ENCODE data around the gene PHLDB1.
"Not testable (repeated sequence)": the region's sequence is repeated elsewhere in the genome, so short reads cannot be mapped to it uniquely, and the experiment has no call there.

PHLDB1 gene

DNA sequence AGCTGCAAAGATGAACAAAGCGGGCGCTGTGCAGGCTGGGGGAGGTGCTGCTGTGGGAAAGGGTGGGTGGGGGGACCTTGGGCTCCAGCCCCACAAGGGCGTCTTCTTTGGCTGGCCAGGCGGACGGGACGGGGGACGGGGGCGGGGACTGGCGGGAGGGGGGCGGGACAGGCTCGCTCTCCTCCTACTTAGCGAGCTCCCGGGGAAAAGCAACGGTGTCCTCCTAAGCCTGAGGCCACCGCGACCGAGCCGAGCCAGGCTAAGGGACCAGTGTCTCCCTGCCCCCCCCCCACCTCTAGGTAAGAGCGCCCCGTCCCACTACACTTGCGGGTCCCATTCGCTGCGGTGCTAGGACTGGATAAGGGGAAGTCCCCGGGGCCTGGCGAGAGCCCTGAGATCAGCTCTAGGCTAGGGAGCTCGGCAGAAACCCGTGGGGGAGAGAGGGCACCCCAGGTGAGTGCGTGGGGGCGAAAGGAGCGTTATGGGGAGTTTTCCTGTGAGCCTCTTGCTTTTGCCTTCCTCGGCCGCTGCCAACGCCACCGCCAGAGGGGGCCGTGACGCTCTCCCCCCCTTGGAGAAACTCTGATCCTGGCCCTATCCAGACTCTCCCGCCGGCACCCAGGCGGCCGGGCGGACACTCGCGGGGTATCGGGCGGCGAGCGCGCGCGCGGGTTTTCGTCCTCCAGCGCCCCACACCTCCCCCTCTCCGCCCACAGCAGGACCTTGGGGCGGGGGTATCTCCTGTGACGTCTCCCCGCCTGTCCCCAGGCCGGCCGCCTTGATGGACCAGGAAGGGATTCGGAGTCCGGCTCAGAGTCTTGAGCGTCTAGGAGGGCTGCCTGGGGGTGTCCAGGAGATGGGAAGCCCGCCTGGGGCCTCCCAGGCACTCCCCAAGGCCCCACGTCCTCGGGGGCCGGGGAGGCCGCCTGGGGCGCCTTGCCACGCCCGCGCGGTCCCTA lies at the start of gene PHLDB1:
Gene PHLDB1 (plus strand): TSS at position 215 of the 959 bp plus-strand sequence. CDS start 6,222 bp downstream, outside the sequence.
- DNase-seq (ENCODE audit: extremely low read depth in 1 of 2, low read depth in 1 of 2), result no peak

DNA sequence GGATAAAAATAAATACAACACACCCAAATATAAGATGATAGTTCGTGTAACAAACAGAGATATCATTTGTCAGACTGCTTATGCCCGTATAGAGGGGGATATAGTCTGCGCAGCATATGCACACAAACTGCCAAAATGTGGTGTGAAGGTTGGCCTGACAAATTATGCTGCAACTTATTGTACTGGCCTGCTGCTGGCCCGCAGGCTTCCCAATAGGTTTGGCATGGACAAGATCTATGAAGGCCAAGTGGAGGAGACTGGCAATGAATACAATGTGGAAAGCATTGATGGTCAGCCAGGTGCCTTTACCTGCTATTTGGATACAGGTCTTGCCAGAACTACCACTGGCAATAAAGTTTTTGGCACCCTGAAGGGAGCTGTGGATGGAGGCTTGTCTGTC lies 46.6 kb upstream of the PHLDB1 start:
- no peak for DNase-seq (ENCODE audit: extremely low read depth in 1 of 2, low read depth in 1 of 2)

DNA sequence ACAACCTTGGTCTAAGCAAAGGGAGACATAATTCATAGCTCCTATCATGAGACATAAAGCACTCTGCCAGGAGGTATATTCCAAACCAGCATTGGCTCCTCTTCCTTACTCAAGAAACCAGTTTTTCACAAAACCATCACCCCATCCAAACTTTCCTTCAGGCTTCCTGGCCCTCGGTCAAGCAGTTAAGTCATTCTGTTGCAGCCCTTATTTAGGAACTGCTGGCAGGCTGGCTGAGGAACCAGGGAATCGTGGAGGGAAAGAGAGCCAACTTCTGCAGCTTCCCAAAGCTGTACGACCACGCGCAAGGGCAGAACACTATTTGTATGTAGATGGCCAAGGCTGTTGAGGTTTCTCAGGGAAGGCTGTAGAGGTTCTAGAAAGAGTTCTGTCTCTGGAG lies 42.4 kb upstream of the PHLDB1 start:
- no peak for DNase-seq (ENCODE audit: extremely low read depth in 1 of 2, low read depth in 1 of 2)

DNA sequence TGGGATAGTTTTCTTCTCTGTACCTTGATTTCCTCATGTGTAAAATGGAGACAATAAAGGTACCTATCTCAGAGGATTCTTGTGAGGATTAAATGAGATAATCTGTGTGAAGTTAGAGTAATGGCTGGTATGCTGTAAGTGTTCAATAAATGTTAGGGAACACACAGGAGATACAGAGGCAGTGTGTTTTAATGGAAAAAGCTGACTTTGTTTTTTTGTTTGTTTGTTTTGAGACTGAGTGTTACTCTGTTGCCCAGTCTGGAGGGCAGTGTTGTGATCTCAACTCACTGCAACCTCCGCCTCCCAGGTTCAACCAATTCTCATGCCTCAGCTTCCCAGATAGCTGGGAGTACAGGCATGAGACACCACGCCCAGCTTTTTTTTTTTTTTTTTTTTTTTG lies 37.7 kb upstream of the PHLDB1 start:
- no peak for DNase-seq (ENCODE audit: extremely low read depth in 1 of 2, low read depth in 1 of 2)

DNA sequence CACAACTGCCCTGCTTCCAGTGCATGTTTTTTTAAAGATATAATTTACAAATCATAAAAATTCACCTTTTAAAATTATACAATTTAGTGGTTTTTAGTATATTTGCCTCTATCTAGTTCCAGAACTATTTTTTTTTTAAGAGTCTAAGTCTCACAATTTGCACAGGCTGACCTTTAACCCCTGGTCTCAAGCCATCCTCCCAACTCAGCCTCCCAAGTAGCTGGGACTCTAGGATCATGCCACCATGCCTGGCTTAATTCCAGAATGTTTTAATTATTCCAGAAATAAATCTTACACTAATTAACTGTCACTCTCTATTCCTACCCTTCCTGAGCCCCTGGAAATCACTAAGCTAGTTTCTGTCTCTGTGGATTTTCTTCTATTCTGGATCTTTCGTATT lies 36.6 kb upstream of the PHLDB1 start:
- no peak for DNase-seq (ENCODE audit: extremely low read depth in 1 of 2, low read depth in 1 of 2)

DNA sequence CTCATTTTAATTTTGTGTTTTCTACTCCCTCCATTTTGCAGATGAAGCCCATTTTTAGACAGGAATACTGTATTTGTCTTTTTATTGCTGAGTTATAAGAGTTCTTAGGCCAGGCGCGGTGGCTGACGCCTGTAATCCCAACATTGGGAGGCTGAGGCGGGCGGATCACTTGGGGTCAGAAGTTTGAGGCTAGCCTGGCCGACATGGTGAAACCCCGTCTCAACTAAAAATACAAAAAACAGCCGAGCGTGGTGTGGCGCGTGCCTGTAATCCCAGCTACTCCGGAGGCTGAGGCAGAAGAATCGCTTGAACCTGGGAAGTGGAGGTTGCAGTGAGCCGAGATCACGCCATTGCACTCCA lies 35.7 kb upstream of the PHLDB1 start:
- DNase-seq (ENCODE audit: extremely low read depth in 1 of 2, low read depth in 1 of 2), result not testable (repeated sequence)

DNA sequence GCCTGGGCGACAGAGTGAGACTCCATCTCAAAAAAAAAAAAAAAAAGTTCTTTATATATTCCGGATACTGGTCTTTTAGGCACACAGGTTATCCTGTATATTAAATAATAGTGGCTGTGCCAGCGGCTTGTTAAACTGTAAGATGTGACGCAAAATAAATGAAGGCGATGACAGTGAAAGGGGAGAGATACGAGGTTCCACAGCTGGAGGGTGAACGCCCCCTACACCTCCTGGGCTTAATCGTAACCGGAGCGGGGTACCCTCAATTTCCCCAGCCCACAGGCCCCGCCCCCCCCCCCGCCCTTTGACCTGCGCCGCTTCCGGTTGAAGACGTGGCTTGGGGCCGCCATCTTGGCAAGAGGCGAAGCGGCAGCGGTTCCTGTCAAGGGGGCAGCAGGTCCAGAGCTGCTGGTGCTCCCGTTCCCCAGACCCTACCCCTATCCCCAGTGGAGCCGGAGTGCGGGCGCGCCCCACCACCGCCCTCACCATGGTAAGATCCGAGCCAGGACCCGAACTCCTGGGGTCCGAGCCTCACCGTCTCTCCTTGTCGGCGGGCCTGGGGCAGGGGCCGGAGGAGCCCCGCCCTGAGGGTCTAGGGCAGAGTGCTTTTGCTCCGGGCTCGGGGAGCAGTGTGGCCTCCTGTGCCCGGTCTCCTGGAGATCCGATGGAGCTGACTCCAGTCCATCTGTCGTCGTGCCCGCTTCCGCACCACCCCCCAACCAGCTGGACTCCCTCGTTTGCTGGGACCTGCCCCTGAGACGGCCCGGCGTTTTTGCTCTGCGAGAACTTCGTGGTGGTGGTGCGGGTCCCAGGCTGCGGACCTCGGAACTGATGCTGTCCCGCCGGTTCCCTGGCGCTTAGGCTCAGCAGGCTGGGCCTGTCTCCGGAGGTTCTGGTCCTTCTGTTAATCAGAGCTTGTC lies 35.1 kb upstream of the PHLDB1 start, which contains the start of gene ARCN1:
Gene ARCN1 (plus strand): TSS at position 349 of the 920 bp plus-strand sequence. CDS start 139 bp downstream, at position 488.
- peak; percentile 52 to 65 for DNase-seq (ENCODE audit: extremely low read depth in 1 of 2, low read depth in 1 of 2)

DNA sequence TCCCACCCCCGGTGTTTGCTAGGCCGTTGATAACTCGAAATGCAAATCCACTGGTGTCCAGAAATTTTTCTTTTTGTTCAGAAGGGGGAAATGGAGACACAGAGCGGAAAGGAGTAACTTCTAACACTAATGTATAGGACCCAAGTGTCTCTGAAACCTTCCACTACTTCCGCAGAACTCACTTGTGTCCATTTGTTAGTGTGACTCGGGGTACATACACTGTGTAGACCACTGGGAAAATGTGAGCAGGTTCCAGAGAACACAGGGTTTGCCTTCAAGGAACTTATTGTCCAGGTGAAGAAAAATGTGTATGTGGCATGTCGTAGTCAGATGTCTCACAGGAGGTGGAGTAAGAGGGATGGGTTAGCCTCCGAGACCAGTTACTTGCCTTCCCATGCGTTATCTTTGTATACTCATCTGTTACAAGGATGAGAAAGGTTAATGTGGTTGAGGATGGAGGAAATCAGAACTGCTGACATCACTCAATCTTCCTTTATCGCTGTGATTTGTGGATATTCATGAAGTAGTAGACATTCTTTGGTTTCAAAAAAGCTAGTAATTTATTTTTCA lies 34.3 kb upstream of the PHLDB1 start:
- DNase-seq (ENCODE audit: extremely low read depth in 1 of 2, low read depth in 1 of 2), result no peak

DNA sequence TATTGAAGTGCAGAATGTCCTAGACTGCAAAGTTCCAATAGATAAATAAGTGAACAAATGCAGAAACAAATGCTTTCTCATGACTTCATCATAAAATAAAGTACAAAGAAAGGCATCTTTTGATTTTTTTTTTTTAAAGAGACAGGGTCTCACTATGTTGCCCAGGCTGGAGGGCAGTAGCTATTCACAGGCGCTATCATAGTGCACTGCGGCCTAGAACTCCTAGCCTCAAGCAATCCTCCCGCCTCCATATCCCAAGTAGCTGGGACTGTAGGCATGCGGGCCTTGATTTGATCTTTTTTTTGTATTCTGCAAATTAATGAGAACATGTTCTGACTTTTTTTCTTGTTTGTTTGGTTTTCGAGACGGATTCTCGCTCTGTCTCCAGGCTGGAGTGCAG lies 32.8 kb upstream of the PHLDB1 start:
- DNase-seq (ENCODE audit: extremely low read depth in 1 of 2, low read depth in 1 of 2), result no peak

DNA sequence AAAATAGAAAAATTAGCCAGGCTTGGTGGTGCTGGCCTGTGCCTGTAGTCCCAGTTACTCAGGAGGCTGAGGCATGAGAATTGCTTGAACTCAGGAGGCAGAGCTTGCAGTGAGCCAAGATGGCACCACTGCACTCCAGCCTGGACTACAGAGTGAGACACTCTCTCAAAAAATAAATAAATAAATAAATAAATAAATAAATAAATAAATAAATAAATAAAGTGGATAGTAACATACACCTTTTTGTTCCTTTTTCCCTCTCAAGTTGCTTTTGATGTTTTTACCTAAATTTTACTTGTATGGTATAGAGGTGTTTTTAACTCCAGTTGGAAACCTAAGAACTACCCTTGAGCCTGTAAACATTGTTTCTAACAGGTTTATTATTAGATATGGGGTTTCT lies 29.4 kb upstream of the PHLDB1 start:
- DNase-seq (ENCODE audit: extremely low read depth in 1 of 2, low read depth in 1 of 2), result not testable (repeated sequence)

DNA sequence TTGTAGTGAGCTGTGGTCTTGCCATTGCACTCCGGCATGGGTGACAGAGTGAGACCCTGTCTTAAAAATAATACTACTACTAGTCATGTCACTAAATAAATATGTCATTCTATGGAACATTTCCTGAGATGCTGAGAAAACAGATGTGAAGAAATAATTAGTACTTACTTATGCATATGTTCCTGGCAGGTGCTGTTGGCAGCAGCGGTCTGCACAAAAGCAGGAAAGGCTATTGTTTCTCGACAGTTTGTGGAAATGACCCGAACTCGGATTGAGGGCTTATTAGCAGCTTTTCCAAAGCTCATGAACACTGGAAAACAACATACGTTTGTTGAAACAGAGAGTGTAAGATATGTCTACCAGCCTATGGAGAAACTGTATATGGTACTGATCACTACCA lies 26.4 kb upstream of the PHLDB1 start:
- DNase-seq (ENCODE audit: extremely low read depth in 1 of 2, low read depth in 1 of 2), result no peak

DNA sequence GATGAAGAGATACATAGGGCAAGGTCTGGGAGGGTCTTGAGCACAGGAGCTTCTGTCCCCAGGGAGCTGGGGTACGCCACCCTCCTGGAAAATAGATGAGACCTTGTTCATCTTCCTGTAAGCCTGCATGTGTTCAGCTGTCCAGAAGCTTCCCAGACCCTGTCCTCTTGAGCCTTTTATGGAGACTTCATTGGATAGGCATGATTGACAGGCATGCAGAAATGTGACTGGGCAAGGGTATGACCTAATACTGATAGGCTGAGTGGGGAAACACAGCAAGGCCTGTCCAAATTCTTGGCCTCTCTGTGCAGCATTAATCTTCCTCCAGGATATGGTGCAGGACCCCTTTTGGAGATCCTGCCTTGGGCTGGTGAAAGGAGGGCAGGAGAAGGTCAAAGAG lies 19.5 kb upstream of the PHLDB1 start:
- no peak for DNase-seq (ENCODE audit: extremely low read depth in 1 of 2, low read depth in 1 of 2)

DNA sequence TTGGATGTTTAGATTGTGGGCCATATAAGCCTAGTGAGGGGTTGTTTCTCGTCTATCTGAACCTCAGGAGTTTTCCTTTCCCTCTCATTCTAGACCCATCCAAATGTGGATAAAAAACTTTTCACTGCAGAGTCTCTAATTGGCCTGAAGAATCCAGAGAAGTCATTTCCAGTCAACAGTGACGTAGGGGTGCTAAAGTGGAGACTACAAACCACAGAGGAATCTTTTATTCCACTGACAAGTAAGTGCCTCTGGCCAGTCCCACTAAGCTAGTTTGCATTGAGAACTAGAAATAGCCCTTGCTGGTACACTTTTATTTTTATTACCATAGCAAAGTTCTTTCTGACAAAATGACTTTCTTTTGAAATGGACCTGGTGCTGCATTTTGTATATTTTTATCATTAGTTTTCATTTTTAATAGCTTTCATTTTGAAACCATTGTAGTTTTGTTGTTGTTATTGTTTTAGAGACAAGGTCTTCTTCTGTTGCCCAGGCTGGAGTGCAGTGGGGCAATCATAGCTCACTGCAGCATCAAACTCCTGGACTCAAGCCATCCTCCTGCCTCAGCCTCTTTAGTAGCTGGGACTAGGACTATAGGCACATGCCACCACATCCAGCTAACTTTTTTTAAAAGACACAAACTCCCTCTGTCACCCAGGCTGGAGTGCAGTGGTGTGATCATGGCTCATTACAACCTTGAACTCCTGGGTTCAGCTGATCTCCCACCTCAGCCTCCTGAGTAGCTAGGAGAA lies 14.6 kb upstream of the PHLDB1 start:
- no peak for DNase-seq (ENCODE audit: extremely low read depth in 1 of 2, low read depth in 1 of 2)

DNA sequence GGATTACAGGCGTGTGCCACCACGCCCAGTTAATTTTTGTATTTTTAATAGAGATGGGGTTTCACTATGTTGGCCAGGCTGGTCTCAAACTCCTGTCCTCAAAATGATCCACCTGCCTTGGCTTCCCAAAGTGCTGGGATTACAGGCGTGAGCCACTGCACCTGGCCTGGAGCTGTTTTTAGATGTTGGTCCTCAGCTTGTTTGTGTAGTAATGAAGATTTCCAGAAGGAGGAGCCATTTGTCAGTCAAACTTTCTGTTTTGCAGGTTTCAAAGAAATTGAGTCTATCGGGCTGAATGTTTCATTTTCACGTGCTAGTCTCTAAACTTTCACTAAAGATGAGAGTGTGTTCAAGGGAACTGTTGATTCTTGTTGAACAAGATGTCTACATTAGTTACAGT lies 12.4 kb upstream of the PHLDB1 start:
- DNase-seq (ENCODE audit: extremely low read depth in 1 of 2, low read depth in 1 of 2), result not testable (repeated sequence)

DNA sequence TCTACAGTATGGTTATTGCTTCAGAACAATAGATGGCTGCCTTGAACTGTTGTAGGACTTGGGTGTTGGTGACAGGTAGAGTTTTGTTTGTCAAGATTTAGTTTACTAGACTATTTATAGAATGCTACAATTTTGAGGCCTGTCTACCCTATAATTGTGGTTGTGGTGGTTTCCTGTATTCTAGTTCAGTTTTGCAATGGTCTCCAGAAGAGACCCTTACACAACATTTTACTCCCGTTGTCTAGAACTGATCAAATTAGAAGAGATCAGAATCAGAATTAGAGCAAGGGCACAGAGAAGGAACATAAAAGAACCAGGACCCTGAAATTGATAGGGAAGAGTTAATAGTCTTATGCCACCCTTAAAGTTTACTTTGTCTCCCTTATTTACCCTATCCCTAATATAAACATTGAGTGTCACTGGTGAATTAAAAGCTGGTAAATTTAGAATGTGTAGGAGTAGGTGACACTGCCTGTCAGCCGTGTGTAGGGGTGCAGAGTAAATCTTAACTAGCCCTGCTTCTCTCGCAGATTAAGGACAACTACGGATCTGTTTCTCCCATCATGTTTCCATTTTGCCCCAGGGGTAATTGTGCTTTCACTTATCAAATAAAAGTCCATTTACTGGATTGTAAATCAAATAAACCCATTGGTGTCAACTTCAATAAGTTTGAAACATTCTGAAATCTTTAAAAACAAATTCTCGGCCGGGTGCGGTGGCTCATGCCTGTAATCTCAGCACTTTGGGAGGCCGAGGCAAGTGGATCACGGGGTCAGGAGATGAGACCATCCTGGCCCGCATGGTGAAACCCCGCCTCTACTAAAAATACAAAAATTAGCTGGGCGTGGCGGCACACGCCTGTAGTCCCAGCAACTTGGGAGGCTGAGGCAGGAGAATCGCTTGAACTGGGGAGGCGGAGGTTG lies 10.9 kb upstream of the PHLDB1 start:
- no peak for DNase-seq (ENCODE audit: extremely low read depth in 1 of 2, low read depth in 1 of 2)

DNA sequence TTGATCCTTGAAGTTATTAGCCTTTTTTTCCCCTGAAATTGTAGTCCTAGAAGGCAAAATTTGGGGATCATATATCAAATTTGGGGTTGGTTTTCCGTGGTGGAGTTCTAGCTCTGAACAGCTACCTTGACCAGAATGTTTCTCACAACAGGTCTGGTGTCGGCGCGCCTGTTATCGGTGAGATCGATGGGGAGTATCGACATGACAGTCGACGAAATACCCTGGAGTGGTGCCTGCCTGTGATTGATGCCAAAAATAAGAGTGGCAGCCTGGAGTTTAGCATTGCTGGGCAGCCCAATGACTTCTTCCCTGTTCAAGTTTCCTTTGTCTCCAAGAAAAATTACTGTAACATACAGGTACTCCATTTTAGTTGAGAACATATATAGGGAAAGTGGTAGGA lies 9.9 kb upstream of the PHLDB1 start:
- DNase-seq (ENCODE audit: extremely low read depth in 1 of 2, low read depth in 1 of 2), result no peak

DNA sequence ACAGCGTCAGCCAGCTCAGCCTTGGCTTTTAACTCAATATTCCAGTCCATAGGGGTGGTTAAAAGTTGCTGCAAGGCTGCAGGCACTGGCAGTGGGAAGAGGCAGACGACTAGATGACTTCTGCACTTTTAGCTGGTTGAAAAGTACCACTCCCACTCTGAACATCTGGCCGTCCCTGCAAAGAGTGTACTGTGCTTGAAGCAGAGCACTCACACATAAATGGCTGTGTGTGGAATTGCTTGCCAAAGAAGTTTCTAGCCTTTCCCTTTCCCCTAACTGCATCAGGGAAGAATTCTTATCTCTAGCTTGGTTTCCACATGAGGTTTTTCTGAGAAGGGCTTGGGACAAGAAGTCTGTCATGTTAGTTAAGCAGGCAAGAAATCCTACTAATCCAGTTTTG lies 5.1 kb upstream of the PHLDB1 start:
- no peak for DNase-seq (ENCODE audit: extremely low read depth in 1 of 2, low read depth in 1 of 2)

DNA sequence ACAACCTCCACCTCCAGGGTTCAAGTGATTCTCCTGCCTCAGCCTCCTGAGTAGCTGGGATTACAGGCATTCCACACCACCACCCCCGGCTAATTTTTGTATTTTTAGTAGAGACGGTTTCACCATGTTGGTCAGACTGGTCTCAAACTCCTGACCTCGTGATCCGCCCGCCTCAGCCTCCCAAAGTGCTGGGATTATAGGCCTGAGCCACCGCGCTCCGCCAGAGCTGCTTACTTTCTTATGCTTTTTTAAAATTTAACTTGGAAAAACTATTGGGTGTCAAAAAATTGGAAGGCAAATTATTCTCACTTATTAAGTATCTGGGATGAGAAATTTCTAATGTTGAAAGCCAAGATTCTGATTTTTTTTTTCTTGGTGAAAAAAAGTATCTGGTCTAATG lies 3.7 kb upstream of the PHLDB1 start:
- not testable (repeated sequence) for DNase-seq (ENCODE audit: extremely low read depth in 1 of 2, low read depth in 1 of 2)

DNA sequence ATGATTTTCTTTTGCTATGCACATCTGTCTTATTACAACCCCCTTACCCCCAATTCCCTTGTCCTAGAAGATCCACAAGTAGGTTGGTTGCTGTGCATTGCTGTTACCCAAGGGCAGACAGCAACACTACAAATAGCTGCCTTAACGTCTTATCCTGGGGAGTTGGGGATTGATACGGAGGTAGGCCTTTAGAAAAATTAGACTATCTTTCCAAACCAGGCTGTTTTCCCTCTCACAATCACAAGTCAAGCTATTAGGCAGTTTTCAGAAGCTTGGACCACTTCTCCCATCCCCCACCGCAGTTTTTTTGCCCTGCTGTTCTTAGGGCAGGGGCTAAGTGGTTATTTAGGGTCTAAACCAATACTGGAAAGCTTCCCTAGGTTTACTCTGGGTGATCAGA lies 2.8 kb upstream of the PHLDB1 start:
- no peak for DNase-seq (ENCODE audit: extremely low read depth in 1 of 2, low read depth in 1 of 2)
